NCI-H2171 treated with DMSO at 0.1 percent for 48 hours (cell line): ENCODE measurements around the gene ERC2.
"Not testable (repeated sequence)": the region's sequence is repeated elsewhere in the genome, so short reads cannot be mapped to it uniquely, and the experiment has no call there.

Experiments
- DNase-seq: peaks from one replicate; lab custom pipeline; 2025; lab: John Stamatoyannopoulos, UW

ERC2 gene

GRCh38 chr3:56119575-56120349, 348.5 kb downstream of the ERC2 start:
- DNase-seq, result no peak

GRCh38 chr3:56118968-56119367, 349.3 kb downstream of the ERC2 start:
- DNase-seq, result no peak

GRCh38 chr3:56115698-56116097, 352.6 kb downstream of the ERC2 start:
- no peak for DNase-seq

- no peak for DNase-seq
Observed at GRCh38 chr3:56115199-56115598, 353.1 kb downstream of the ERC2 start.

GRCh38 chr3:56113908-56114307, 354.4 kb downstream of the ERC2 start:
- DNase-seq, result no peak

GRCh38 chr3:56113231-56113630, 355.0 kb downstream of the ERC2 start:
- DNase-seq, result no peak

GRCh38 chr3:56111606-56112304, 356.5 kb downstream of the ERC2 start:
- DNase-seq, result no peak

GRCh38 chr3:56110886-56111285, 357.4 kb downstream of the ERC2 start:
- no peak for DNase-seq

GRCh38 chr3:56107157-56107556, 361.1 kb downstream of the ERC2 start:
- DNase-seq, result no peak

GRCh38 chr3:56102032-56102431, 366.2 kb downstream of the ERC2 start:
- no peak for DNase-seq

GRCh38 chr3:56101576-56101975, 366.7 kb downstream of the ERC2 start:
- DNase-seq, result no peak

- no peak for DNase-seq
Observed at GRCh38 chr3:56096999-56097398, 371.3 kb downstream of the ERC2 start.

GRCh38 chr3:56094170-56094569, 374.1 kb downstream of the ERC2 start:
- no peak for DNase-seq

GRCh38 chr3:56089739-56090138, 378.5 kb downstream of the ERC2 start:
- DNase-seq, result no peak

GRCh38 chr3:56087451-56088053, 380.7 kb downstream of the ERC2 start:
- no peak for DNase-seq

GRCh38 chr3:56086355-56086754, 381.9 kb downstream of the ERC2 start:
- no peak for DNase-seq

- no peak for DNase-seq
Observed at GRCh38 chr3:56081246-56081645, 387.0 kb downstream of the ERC2 start.

- no peak for DNase-seq
Observed at GRCh38 chr3:56076746-56077145, 391.5 kb downstream of the ERC2 start.

GRCh38 chr3:56075089-56075488, 393.2 kb downstream of the ERC2 start:
- no peak for DNase-seq

- no peak for DNase-seq
Observed at GRCh38 chr3:56069766-56070165, 398.5 kb downstream of the ERC2 start.

GRCh38 chr3:56066405-56066804, 401.9 kb downstream of the ERC2 start:
- not testable (repeated sequence) for DNase-seq

- no peak for DNase-seq
Observed at GRCh38 chr3:56064684-56065083, 403.6 kb downstream of the ERC2 start.

- no peak for DNase-seq
Observed at GRCh38 chr3:56061279-56061626, 407.0 kb downstream of the ERC2 start.
